Aortic smooth muscle cell (primary cell): Measurements from ENCODE around the gene CABCOCO1. TPM values are rescaled to one million over a fixed set of nuclear protein-coding genes. Genes with fewer than 3 reads are reported as not detected.

Source experiments
- total RNA-seq: library from RNA; depleted of rRNA; stranded (reverse); fragments of >200 nt; gene quantifications from 2 replicates; pipeline ENCODE4 v1.2.3, GENCODE V29; 2014

Gene CABCOCO1, protein sequence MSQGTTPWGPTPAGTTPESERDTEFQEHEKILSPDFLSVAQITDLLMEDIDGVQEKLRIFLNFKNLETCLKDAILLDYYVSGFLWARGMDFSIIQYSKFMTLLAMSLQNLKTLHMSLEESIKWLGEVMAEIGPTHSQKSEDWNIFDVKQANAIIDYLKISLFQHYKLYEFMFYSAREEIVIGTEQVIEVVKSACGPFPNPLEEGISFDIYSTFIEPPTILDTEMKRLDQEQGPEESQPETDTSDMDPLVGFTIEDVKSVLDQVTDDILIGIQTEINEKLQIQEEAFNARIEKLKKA
- total RNA-seq, result 4.6 and 8.5 TPM in 2 replicates

DNA sequence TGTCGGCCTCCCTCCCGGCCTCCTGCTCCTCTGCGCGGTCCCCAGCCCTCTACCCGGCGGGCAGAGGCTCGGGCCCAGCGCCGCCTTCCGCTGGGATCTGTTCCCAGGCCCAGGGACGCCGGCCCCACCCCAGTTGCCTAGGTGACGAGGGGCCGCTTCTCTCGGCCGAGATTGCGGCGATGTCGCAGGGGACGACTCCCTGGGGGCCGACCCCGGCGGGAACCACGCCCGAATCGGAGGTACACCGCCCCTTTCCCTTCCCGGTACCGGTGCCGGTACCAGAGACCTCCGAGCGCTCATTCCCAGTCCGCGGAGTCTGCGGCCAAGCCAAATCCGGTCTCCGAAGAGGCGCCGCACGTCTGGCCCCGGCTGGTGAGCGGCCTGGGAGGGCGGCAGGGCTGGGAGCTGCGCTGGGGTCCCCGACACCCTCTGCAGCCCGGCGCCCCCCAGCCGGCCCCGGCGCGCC is at the start of gene CABCOCO1:
Gene CABCOCO1, plus strand, starts transcription at position 136 of the 466 bp plus-strand sequence. Its CDS starts 44 bp downstream, at position 180.

Other genes starting within 250 kb of the CABCOCO1 start
- gene TMEM26, start 209.5 kb upstream of the CABCOCO1 start, total RNA-seq, result 4.8 and 12.2 TPM in 2 replicates
- 48.4 and 95.3 TPM in 2 replicates for gene ARID5B, start 238.8 kb downstream of the CABCOCO1 start, total RNA-seq